HG03064 (cell line): ENCODE data around the gene CR2.
"Not testable (repeated sequence)": the region's sequence is repeated elsewhere in the genome, so short reads cannot be mapped to it uniquely, and the experiment has no call there.

Experiments
- ATAC-seq: cut with Tn5 transposase; IDR thresholded peaks from one replicate; pipeline ENCODE4 v1.9.1; 2021; ENCODE audit warnings: low read depth; ENCODE audit not compliant: unreplicated experiment

Gene CR2

DNA sequence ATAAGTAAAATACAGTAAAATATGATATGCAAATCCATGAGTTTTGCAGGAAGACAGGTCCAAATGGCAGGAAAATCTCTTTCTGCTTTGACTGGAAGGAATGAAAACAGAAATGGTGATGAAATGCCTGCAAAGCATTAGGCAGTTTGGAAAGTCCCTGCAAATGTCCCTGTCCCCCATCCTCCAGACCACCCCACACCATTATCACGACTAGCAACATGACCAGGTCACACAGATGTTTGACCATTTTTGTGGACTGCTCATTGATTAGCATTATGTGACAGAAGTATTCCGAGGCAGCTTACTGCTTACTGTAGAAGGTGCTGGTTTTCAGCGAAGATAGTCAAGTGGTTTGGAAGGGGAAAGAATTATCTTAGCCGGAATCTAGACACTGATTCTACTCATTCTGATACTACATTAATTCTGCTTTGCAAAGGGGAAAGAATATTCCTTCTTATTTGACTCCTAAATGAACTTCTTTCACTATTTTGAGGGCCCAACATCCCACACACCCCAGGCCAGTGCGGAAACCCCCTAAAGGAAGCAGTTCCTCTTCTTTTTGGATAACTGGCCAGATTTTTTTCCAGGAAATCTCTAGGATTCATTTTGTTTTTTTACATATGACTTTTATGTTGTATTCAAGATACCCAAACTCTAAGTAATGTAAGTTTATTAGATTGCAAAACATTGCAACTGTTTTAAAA is 9.5 kb upstream of the CR2 start:
- ATAC-seq = no peak

DNA sequence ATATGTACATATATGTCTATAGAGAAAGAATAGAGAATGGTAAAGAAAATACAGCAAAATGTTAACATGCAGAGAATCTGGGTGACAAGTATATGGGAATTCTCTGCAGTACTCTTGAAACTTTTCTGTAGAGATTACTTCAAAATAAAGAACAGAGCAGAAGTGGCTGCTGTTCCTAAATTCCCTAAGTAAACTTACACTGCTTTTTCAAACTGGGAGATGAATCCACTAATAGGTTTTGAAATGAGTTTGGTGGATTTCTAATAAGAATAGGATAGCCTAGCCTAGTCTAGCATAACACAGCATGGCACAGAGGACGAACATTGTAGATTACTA is 450 bp upstream of the CR2 start:
- no peak for ATAC-seq

DNA sequence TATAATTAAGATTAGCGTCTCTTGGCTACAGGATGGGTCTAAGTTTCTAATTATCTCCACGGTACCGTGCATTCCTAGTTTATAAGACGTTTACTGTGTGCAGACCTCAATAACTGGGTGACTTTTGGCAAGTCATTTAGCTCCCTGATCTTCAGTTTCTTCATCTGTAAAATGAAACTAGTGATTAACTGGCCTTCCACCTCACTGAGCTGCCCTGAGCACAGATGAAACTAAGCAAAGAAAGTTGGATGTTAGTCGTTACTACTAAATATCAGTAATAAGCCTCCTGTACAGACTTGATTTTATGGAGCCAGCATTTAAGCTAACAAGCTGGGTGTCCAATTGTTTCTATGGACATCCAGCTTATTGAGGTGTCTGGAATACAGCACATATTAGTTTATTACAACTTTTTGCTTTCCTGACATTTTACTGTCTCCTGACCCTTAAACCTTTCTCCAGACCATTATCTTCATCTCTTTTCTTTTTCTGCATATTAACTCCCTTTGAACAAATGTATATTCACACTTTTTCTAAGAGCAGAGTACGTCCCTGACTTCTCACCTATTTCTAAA is 1.1 kb downstream of the CR2 start:
- no peak for ATAC-seq

- no peak for ATAC-seq
These were observed 4.3 kb downstream of the CR2 start for GRCh38 chr1:207458414-207458813.

GRCh38 chr1:207459008-207459407 is 4.9 kb downstream of the CR2 start:
- ATAC-seq = no peak

- no peak for ATAC-seq
These were observed 7.5 kb downstream of the CR2 start for GRCh38 chr1:207461649-207462048.

GRCh38 chr1:207462535-207462934 is 8.4 kb downstream of the CR2 start:
- ATAC-seq = no peak

DNA sequence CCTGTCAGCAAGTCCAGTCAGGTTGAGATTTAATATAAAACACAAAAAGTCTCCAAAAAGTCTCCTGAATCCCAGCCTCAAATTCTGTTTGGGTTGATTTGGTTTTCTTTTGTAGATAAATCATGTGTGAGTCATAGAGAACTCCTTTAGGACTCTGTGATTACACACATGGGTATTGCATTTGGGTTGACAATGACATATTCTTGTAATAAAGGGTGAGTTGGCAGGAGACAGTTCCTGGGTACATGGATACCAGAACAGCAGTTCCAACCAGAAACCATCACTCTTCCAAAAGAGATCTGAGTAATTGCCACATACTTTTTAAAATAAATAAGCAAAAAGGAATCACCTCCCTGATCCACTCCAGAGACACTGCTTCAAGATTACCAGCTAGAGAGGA is 8.9 kb downstream of the CR2 start:
- no peak for ATAC-seq

GRCh38 chr1:207463571-207463970 is 9.4 kb downstream of the CR2 start:
- ATAC-seq = no peak

- ATAC-seq = no peak
These were observed 16.8 kb downstream of the CR2 start for GRCh38 chr1:207470927-207471326.

DNA sequence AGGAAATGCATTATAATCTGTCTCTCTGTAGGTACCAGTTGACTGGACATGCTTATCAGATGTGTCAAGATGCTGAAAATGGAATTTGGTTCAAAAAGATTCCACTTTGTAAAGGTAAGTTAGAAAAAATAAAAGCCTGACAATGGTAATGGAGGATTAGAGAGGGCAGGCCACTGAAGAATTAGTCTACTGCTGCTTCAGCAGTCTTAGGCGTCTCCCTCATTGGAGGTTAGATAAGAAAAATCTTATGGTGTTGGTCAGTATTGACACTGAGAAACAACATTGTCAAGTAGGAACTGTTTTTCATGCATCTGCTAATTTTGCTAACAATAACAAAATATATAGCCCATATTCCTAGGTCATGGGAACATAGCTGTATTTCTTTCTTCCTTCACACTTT is 20.1 kb downstream of the CR2 start:
- ATAC-seq = no peak

DNA sequence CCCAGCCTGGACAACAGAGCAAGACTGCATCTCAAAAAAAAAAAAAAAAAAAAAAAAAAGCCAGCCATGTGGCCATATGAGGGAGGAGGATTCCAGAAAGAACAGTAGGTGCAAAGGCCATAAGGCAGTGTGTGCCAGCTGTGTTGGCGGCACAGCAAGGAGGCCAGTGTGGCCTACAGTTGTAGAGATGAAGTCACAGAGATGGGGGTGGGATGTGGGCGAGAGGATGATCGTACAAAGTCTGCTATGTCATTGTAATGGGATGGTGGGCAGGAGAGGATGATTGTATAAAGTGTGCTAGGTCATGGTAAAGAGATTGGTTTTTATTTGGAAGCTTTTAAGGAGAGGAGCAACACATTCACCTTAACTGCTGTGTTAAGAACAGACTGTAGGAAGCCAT is 32.1 kb downstream of the CR2 start:
- no peak for ATAC-seq

DNA sequence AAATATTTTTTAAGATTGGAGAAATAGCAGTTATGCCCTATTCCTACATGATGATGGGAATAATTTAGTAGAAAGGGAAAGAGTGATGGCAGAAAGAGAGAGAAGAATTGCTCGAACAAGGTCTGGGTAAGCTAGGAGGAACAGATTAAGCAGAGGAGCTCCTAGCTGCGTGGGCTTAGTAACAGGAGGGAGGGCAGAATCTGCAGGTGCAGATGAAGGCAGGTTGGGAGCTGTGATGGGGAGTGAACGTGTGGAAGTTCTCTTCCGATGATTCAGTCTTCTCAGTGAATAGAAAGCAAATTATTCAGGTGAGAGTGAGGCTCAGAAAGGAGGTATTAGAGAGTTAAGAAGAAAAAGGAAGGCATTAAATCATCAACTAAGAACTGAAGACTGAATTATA is 33.5 kb downstream of the CR2 start:
- ATAC-seq = no peak

GRCh38 chr1:207493212-207493611 is 39.1 kb downstream of the CR2 start:
- no peak for ATAC-seq

GRCh38 chr1:207494171-207494570 is 40.0 kb downstream of the CR2 start:
- no peak for ATAC-seq

- ATAC-seq = not testable (repeated sequence)
These were observed 41.2 kb downstream of the CR2 start for GRCh38 chr1:207495281-207495680.

- peak; percentile 44 for ATAC-seq
These were observed 42.0 kb downstream of the CR2 start, which contains the start of gene CR1 for GRCh38 chr1:207495801-207496792. CR1 (plus strand) TSS chr1:207496157; CDS start chr1:207496268, 111 bp downstream.

GRCh38 chr1:207497941-207498340 is 43.8 kb downstream of the CR2 start:
- no peak for ATAC-seq

GRCh38 chr1:207499573-207499972 is 45.4 kb downstream of the CR2 start:
- no peak for ATAC-seq

GRCh38 chr1:207500306-207500705 is 46.2 kb downstream of the CR2 start:
- ATAC-seq = no peak

DNA sequence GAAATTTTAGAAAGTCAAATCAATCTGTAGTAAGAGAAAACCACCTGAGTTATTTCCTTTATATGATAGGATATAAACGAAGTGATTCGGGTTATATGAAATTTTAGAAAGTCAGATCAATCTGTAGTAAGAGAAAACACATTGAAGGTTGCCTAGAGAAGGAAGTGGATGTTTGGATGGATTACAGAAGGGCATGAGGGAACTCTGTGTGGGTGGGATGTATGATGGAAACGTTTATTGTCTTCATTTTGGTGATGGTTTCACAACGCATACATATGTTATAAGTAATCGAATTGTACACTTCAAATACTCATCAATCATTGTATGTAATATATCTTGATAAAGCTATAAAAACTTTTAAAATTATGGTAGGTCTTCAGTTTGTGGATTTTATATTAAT is 46.9 kb downstream of the CR2 start:
- ATAC-seq = no peak
